ENCODE data around the gene SLC39A6. TPM values are rescaled to one million over a fixed set of nuclear protein-coding genes. Genes with fewer than 3 reads are reported as not detected.
A peak's percentile ranks its signal among the peaks of the same experiment; 100 is the strongest.
"Not testable (repeated sequence)": the region's sequence is repeated elsewhere in the genome, so short reads cannot be mapped to it uniquely, and the experiment has no call there.

SLC39A6 gene
- total RNA-seq, 1 donor from 2014 or later, result 28.9 TPM

- intact Hi-C loops (cut with DNase I), result no loop called here
- peak overlapping the region; percentile 94 for H3K4me3 ChIP-seq
- peaks cover 5% of the 10 kb centered on the region for H3K27me3 ChIP-seq (ENCODE audit: low read depth)
- H3K27ac ChIP-seq, result peak overlapping the region; percentile 93
- DNase-seq, result no peak
- H3K4me1 ChIP-seq, result peaks cover 20% of the 10 kb centered on the region
- H3K36me3 ChIP-seq, result no peaks in the 10 kb centered on the region
- TF ChIP-seq CTCF (IDR thresholded peaks at IDR 0.05), result no peak
- no peaks in the 10 kb centered on the region for H3K9me3 ChIP-seq
- ATAC-seq, result peak; percentile 8 to 21
Observed at GRCh38 chr18:36066686-36067054, 62.5 kb downstream of the SLC39A6 start.

GRCh38 chr18:36066001-36066400 lies 63.1 kb downstream of the SLC39A6 start:
- intact Hi-C loops (cut with DNase I), result no loop called here
- H3K4me1 ChIP-seq, result peaks cover 20% of the 10 kb centered on the region
- H3K9me3 ChIP-seq, result no peaks in the 10 kb centered on the region
- peaks cover 5% of the 10 kb centered on the region for H3K27me3 ChIP-seq (ENCODE audit: low read depth)
- ATAC-seq (no peak), DNase-seq (no peak)
- TF ChIP-seq CTCF (IDR thresholded peaks at IDR 0.05), result no peak
- H3K36me3 ChIP-seq, result no peaks in the 10 kb centered on the region
- H3K27ac ChIP-seq, result no peak overlapping the region
- H3K4me3 ChIP-seq, result peak overlapping the region; percentile 94

GRCh38 chr18:36064809-36065079 lies 64.4 kb downstream of the SLC39A6 start:
- H3K27me3 ChIP-seq (ENCODE audit: low read depth); H3K9me3 ChIP-seq; H3K4me3 ChIP-seq; intact Hi-C loops (cut with DNase I); H3K27ac ChIP-seq; ATAC-seq; H3K36me3 ChIP-seq; DNase-seq: not testable (repeated sequence)
- H3K4me1 ChIP-seq, result peaks cover 20% of the 10 kb centered on the region

- peaks cover 2% of the 10 kb centered on the region for H3K27me3 ChIP-seq (ENCODE audit: low read depth)
- H3K36me3 ChIP-seq, result no peaks in the 10 kb centered on the region
- intact Hi-C loops (cut with DNase I), result no loop called here
- no peak overlapping the region for H3K27ac ChIP-seq
- DNase-seq (no peak), ATAC-seq (no peak)
- no peak overlapping the region for H3K4me3 ChIP-seq
- peaks cover 20% of the 10 kb centered on the region for H3K4me1 ChIP-seq
- no peaks in the 10 kb centered on the region for H3K9me3 ChIP-seq
- no peak for TF ChIP-seq CTCF (IDR thresholded peaks at IDR 0.05)
Observed at GRCh38 chr18:36064027-36064808, 64.9 kb downstream of the SLC39A6 start.

- Histone ChIP-seq H3K9me3 (no peaks in the 10 kb centered on the region), H3K36me3 (no peaks in the 10 kb centered on the region), H3K4me3 (no peak overlapping the region), H3K27ac (no peak overlapping the region), H3K27me3 (ENCODE audit: low read depth) (no peaks in the 10 kb centered on the region), H3K4me1 (peaks cover 4% of the 10 kb centered on the region)
- no peak for TF ChIP-seq CTCF (IDR thresholded peaks at IDR 0.05)
- no peak for DNase-seq
- ATAC-seq, result no peak
- intact Hi-C loops (cut with DNase I), result no loop called here
Observed at GRCh38 chr18:36058674-36059073, 70.5 kb downstream of the SLC39A6 start.

Other genes starting within 250 kb of the SLC39A6 start
- gene RPRD1A, start 61.8 kb downstream of the SLC39A6 start, total RNA-seq, result 39.1 TPM
- gene ELP2, start 559 bp upstream of the SLC39A6 start, total RNA-seq, result 62.2 TPM
- gene MOCOS, start 58.2 kb upstream of the SLC39A6 start, total RNA-seq, result 4.2 TPM
- 2.5 TPM for gene FHOD3, start 168.4 kb upstream of the SLC39A6 start, total RNA-seq